MM.1S (cell line): ENCODE results near the gene TRIP4.
"Not testable (repeated sequence)": the region's sequence is repeated elsewhere in the genome, so short reads cannot be mapped to it uniquely, and the experiment has no call there.

Experiments used
- DNase-seq: peaks from one replicate; pipeline ENCODE4 v3.0.0-alpha.2; 2015
- H2AFZ ChIP-seq: fragments of 300-600 bp; sonication (generic); 2 replicates; pipeline ENCODE4 v1.6.0; 2016; ENCODE audit warnings: antibody characterized with exemption, low read length
- H3F3A ChIP-seq: fragments of 300-600 bp; sonication (generic); 2 replicates; pipeline ENCODE4 v1.6.1; 2016; ENCODE audit warnings: mild to moderate bottlenecking, antibody characterized with exemption, low read length, moderate library complexity, mixed read lengths; ENCODE audit not compliant: insufficient read depth
- H3K27ac ChIP-seq: fragments of 300-600 bp; sonication (generic); 2 replicates; pipeline ENCODE4 v1.5.1; 2016; ENCODE audit warnings: mild to moderate bottlenecking, low read length
- H3K27me3 ChIP-seq: fragments of 300-600 bp; sonication (generic); replicated peaks from 2 replicates; pipeline ENCODE4 v1.6.0; 2016; ENCODE audit warnings: low read length; ENCODE audit not compliant: insufficient read depth
- H3K36me3 ChIP-seq: fragments of 300-600 bp; sonication (generic); replicated peaks from 2 replicates; pipeline ENCODE4 v1.6.1; 2016; ENCODE audit warnings: mild to moderate bottlenecking, low read length, mixed read lengths; ENCODE audit not compliant: insufficient read depth
- H3K4me1 ChIP-seq: fragments of 300-600 bp; sonication (generic); 2 replicates; pipeline ENCODE4 v1.6.1; 2016; ENCODE audit warnings: low read length, mixed read lengths
- H3K4me2 ChIP-seq: fragments of 300-600 bp; sonication (generic); 2 replicates; pipeline ENCODE4 v1.6.0; 2016; ENCODE audit warnings: low read depth, low read length
- H3K4me3 ChIP-seq: fragments of 300-600 bp; sonication (generic); 2 replicates; pipeline ENCODE4 v1.5.1; 2016; ENCODE audit warnings: low read length, mixed read lengths
- H3K79me2 ChIP-seq: fragments of 300-600 bp; sonication (generic); 2 replicates; pipeline ENCODE4 v1.6.1; 2016; ENCODE audit warnings: mixed run types, low read length, mixed read lengths
- H3K9ac ChIP-seq: fragments of 300-600 bp; sonication (generic); 2 replicates; pipeline ENCODE4 v1.6.1; 2016; ENCODE audit warnings: low read length, mixed read lengths
- H3K9me2 ChIP-seq: fragments of 300-600 bp; sonication (generic); replicated peaks from 2 replicates; pipeline ENCODE4 v1.6.1; 2016; ENCODE audit warnings: mild to moderate bottlenecking, low read length, mixed read lengths; ENCODE audit not compliant: insufficient read depth
- H3K9me3 ChIP-seq: fragments of 300-600 bp; sonication (generic); replicated peaks from 2 replicates; pipeline ENCODE4 v1.6.1; 2016; ENCODE audit warnings: mild to moderate bottlenecking, low read length, mixed read lengths; ENCODE audit not compliant: insufficient read depth
- H4K20me1 ChIP-seq: fragments of 300-600 bp; sonication (generic); 2 replicates; pipeline ENCODE4 v1.6.1; 2016; ENCODE audit warnings: mild to moderate bottlenecking, low read length, moderate library complexity, mixed read lengths; ENCODE audit not compliant: insufficient read depth
- EZH2 ChIP-seq: fragments of 300-600 bp; sonication (generic); optimal IDR thresholded peaks from 2 replicates; pipeline ENCODE3; 2017; ENCODE audit warnings: low read depth, mild to moderate bottlenecking, antibody characterized with exemption, low read length, mixed read lengths
- EZH2phosphoT487 ChIP-seq: fragments of 300-600 bp; sonication (generic); IDR thresholded peaks from 2 replicates; pipeline ENCODE4 v1.6.1; 2018; ENCODE audit warnings: antibody characterized with exemption, low read length
- TF ChIP-seq, protein P1 (sequence below): fragments of 300-600 bp; sonication (generic); IDR thresholded peaks from 2 replicates; pipeline ENCODE4 v1.5.1; 2016; ENCODE audit warnings: antibody characterized with exemption, low read length, mixed read lengths

Gene TRIP4

DNA sequence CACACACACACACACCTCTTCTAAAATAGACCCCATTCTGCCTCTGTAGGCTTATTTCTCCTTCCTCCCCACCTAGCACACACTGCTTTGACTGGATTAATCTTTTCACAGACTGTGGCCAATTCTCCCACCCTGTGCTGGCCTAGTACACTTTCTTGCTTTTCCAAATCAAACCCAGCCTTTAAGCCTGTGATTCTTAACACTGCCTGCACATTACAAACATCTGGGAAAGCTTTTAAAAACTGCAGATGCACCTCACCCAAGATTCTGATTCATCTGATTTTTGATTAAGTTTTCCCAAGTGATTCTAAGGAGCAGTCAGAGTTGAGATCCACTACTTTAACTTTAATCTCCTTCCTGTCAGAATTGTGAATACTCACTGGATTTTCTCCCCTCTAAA, 44.4 kb upstream of the TRIP4 start:
- H4K20me1 ChIP-seq, result no peaks in the 10 kb centered on the region

DNA sequence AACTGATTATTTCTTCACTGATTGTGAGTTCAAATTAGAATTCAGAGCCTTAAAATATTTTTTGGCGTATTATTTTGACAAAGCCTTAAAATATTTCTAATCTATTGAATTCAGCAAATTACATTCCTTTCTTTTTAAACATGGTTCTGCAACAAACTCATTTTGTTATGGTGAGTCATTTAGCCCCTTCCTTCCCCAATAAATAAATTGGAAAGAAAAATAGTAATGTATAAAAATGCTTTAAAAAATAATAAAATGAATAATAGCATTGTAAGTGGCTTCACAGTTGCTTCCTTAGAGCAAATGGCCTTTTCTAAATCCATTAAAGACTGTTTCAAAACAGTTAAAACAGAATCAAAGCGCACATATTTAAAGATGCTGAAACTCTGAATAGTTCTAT, 43.8 kb upstream of the TRIP4 start:
- no peak overlapping the region for H3K27ac ChIP-seq
- no peak overlapping the region for H3K4me3 ChIP-seq
- H3K9ac ChIP-seq, result no peak overlapping the region

More for the DNA sequence above, 44.4 kb upstream of the TRIP4 start:
- Histone ChIP-seq H3K9me3 (no peaks in the 10 kb centered on the region), H3K9ac (no peak overlapping the region), H3K36me3 (no peaks in the 10 kb centered on the region), H3K4me3 (no peak overlapping the region), H2AFZ (no peak overlapping the region), H3K27me3 (no peaks in the 10 kb centered on the region), H3K9me2 (no peaks in the 10 kb centered on the region), H3K27ac (no peak overlapping the region), H3K4me1 (no peaks in the 10 kb centered on the region), H3K4me2 (no peak overlapping the region), H3F3A (no peaks in the 10 kb centered on the region), H3K79me2 (peaks cover 12% of the 10 kb centered on the region; the same call in 1 of the 2 replicates)
- no peak for TF ChIP-seq EZH2
- TF ChIP-seq, protein P1, sequence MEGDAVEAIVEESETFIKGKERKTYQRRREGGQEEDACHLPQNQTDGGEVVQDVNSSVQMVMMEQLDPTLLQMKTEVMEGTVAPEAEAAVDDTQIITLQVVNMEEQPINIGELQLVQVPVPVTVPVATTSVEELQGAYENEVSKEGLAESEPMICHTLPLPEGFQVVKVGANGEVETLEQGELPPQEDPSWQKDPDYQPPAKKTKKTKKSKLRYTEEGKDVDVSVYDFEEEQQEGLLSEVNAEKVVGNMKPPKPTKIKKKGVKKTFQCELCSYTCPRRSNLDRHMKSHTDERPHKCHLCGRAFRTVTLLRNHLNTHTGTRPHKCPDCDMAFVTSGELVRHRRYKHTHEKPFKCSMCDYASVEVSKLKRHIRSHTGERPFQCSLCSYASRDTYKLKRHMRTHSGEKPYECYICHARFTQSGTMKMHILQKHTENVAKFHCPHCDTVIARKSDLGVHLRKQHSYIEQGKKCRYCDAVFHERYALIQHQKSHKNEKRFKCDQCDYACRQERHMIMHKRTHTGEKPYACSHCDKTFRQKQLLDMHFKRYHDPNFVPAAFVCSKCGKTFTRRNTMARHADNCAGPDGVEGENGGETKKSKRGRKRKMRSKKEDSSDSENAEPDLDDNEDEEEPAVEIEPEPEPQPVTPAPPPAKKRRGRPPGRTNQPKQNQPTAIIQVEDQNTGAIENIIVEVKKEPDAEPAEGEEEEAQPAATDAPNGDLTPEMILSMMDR, result no peak
- no peak for TF ChIP-seq EZH2phosphoT487
- DNase-seq, result no peak

DNA sequence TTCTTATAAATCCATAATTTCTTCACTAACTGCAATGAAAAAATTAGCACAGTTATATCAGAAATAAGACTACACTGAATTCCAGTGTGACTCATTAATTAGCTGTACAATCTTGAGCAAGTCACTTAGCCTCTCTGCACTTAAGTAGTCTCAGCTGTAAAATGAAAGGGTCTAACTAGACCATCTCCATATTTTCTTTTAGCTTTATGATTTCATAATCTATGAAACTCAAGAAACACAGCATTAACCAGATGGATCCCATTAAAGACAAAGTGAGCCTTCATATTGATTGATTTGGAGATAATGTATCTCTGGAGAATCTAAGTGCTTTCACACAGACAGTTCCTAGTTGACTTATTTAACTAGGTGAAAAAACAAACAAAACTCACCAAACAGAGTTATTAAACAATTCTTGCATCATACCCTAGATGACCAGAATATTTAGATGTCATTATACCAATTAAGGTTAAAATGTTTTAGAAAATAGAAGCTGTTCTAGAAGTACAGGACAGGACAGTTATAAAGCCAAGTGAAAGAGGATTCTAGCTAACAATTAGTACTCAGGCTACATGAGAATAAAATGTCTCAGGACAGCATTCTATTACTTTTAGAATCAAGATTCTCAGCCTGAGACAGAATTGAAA, 42.9 kb upstream of the TRIP4 start:
- no peak overlapping the region for H3K4me2 ChIP-seq
- no peak overlapping the region for H3K4me3 ChIP-seq
- no peaks in the 10 kb centered on the region for H3K36me3 ChIP-seq
- TF ChIP-seq EZH2, result no peak
- DNase-seq, result no peak
- no peak overlapping the region for H2AFZ ChIP-seq
- no peaks in the 10 kb centered on the region for H3K27me3 ChIP-seq
- no peaks in the 10 kb centered on the region for H4K20me1 ChIP-seq
- no peaks in the 10 kb centered on the region for H3K4me1 ChIP-seq
- no peaks in the 10 kb centered on the region for H3K9me2 ChIP-seq
- peaks cover 12% of the 10 kb centered on the region; the same call in 1 of the 2 replicates for H3K79me2 ChIP-seq
- H3K27ac ChIP-seq, result no peak overlapping the region
- no peaks in the 10 kb centered on the region for H3F3A ChIP-seq
- H3K9me3 ChIP-seq, result no peaks in the 10 kb centered on the region
- H3K9ac ChIP-seq, result no peak overlapping the region

More for the DNA sequence above, 43.8 kb upstream of the TRIP4 start:
- Histone ChIP-seq H3K79me2 (peaks cover 12% of the 10 kb centered on the region; the same call in 1 of the 2 replicates), H3K4me2 (no peak overlapping the region), H3K9me2 (no peaks in the 10 kb centered on the region), H3K4me1 (no peaks in the 10 kb centered on the region), H3K36me3 (no peaks in the 10 kb centered on the region), H3K27me3 (no peaks in the 10 kb centered on the region), H3K9me3 (no peaks in the 10 kb centered on the region), H3F3A (no peaks in the 10 kb centered on the region), H4K20me1 (no peaks in the 10 kb centered on the region), H2AFZ (no peak overlapping the region)
- TF ChIP-seq, protein P1, result no peak
- no peak for TF ChIP-seq EZH2phosphoT487
- no peak for TF ChIP-seq EZH2
- DNase-seq, result no peak

DNA sequence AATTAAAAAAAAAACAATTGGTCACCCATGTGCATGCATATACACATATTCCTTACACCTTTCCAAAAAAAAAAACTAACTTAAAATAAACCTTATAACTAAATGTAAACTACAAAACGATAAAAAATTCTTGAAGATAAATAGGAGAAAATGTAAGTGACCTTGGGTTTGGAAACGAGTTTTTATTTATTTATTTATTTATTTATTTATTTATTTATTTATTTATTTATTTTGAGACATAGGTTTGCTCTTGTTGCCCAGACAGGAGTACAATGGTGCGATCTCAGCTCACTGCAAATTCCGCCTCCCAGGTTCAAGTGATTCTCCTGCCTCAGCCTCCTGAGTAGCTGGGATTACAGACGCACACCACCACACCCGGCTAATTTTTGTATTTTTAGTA, 41.4 kb upstream of the TRIP4 start:
- not testable (repeated sequence) for H3K9me2 ChIP-seq, H3K36me3 ChIP-seq, H3K4me1 ChIP-seq, H3K4me3 ChIP-seq, H3F3A ChIP-seq, DNase-seq, H3K27me3 ChIP-seq, H3K9me3 ChIP-seq, H3K27ac ChIP-seq, H3K4me2 ChIP-seq, H2AFZ ChIP-seq, H3K9ac ChIP-seq, H4K20me1 ChIP-seq
- H3K79me2 ChIP-seq, result peaks cover 12% of the 10 kb centered on the region; the same call in 1 of the 2 replicates
